COLO829 (cell line): ENCODE data around the gene FAM227B.
A peak's percentile ranks its signal among the peaks of the same experiment; 100 is the strongest.
"Not testable (repeated sequence)": the region's sequence is repeated elsewhere in the genome, so short reads cannot be mapped to it uniquely, and the experiment has no call there.

Experiments used
- DNase-seq: peaks from one replicate; pipeline ENCODE4 v3.0.0; 2012; ENCODE audit warnings: low spot score

The FAM227B gene

DNA sequence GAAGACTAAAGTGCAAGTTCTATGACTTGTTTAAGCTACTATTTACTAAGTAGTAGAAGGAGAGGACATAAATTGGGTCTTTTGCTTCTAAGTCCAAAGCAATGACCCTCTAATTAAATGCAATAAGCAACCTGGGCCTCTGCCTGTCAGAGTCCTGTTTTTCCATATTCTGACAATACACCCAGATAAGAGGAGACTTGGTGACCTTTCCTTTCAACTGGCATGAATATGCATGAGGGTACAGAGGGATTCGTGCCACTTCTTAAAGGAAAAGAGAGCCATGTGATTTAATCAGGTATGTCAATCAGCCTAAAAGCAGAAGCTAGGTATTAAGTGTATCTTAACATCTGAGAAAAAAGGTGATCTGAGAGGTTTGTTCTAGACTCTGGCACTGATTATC, 248.3 kb downstream of the FAM227B start:
- DNase-seq = no peak

GRCh38 chr15:49370782-49371181, 249.8 kb downstream of the FAM227B start:
- DNase-seq = no peak

DNA sequence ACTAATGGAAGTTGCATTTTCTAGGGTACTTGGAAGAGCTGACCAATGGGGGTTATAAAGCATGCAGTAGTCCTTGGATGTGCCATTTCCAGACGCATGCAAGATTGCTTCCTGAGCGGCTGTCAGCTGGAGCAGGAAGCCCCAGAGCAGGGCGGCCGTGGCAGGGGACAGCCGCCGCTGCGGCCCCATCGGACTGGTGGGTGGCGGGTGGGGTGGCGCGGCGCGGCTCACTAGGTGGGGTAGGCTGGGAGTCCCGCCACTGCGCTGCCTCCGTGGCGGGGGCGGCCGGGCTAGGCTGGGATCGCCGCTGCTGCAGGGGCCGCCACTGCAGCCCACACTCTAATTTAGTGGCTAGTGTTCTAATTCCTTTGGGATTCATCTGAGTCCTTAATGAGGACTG, 254.1 kb downstream of the FAM227B start:
- no peak for DNase-seq

DNA sequence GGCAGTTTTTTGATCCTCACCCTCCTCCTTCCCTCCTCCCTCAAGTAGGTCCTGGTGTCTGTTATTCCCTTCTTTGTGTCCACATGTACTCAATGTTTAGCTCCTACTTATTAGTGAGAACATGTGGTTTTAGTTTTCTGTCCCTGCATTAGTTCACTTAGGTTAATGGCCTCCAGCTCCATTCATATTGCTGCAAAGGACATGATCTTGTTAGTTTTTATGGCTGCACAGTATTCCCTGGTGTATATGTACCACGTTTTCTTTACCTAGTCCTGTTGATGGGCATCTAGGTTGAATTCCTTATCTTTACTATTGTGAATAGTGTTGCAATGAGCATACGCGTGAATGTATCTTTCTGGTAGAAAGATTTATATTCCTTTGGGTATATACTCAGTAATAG, 259.2 kb downstream of the FAM227B start:
- no peak for DNase-seq

DNA sequence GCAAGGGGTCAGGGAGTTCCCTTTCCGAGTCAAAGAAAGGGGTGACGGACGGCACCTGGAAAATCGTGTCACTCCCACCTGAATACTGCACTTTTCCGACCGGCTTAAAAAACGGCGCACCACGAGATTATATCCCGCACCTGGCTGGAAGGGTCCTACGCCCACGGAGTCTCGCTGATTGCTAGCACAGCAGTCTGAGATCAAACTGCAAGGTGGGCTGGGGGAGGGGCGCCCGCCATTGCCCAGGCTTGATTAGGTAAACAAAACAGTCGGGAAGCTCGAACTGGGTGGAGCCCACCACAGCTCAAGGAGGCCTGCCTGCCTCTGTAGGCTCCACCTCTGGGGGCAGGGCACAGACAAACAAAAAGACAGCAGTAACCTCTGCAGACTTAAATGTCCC, 266.2 kb downstream of the FAM227B start:
- not testable (repeated sequence) for DNase-seq

GRCh38 chr15:49343546-49343945, 277.1 kb downstream of the FAM227B start:
- peak; percentile 14 for DNase-seq

DNA sequence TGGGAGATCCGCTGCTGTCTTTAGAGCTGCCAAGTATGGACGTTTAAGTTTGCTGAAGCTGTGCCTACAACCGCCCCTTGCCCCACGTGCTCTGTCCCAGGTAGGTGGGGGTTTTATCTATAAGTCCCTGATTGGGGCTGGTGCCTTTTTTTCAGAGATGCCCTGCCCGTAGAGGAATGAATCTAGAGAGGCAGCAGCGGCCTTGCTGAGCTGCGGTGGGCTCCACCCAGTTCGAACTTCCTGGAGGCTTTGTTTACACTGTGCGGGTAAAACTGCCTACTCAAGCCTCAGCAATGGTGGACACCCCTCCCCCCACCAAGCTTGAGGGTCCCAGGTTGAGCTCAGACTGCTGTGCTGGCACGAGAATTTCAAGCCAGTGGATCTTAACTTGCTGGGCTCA, 281.0 kb downstream of the FAM227B start:
- DNase-seq = no peak

DNA sequence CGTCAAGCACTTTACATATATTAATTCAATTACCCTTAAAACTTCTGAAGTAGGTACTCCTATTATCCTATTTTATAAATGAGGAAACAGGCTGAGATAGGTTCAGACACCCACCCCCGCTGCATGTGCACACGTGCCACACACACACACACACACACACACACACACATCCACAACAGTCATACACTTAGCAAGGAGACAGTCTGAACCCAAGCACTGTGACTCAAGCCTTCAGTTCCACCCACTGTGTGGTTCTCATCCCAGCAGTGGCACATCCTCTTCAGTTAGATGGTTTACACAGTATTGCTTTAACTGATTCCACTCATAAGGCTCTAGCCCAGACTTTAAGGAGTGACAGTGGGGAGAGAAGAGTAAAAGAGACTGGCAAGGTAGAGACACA, 288.7 kb downstream of the FAM227B start:
- DNase-seq = no peak

DNA sequence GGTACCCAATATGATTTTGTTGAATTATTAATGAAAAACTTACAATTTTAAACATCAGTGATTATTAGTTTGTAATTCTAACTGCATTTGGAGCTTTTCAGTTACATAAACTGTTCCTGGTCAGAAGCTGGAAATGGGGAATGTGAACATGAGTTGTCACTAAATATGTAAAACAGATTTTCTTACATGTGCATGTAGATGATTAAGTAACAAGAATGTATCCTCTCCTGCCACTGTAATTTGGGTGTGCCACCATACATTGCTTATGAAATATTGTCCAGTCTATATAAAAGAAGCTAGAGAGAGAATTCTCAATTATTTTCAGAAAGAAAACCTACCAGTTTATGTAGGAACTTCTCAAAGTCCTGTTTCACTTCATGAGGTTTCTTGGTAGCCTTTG, 289.2 kb downstream of the FAM227B start:
- DNase-seq = no peak

DNA sequence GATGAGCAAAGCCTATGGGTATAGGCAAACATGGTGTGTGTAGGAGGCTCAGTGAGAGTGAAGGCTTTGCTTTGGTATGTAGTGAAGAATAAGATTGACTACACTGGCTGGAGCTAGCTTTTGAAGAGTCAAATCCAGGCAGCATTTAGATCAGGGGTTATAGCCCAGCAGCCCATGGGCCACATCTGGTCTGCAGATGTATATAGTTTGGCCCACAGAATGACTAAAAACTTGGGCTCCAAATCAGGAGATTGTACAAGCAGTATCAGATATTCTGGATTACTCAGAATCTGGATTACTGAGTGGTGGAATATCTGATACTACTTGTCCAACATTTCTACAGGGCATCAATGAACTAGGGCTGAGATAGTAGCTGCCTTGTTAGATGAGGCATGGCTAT, 290.5 kb downstream of the FAM227B start:
- no peak for DNase-seq

DNA sequence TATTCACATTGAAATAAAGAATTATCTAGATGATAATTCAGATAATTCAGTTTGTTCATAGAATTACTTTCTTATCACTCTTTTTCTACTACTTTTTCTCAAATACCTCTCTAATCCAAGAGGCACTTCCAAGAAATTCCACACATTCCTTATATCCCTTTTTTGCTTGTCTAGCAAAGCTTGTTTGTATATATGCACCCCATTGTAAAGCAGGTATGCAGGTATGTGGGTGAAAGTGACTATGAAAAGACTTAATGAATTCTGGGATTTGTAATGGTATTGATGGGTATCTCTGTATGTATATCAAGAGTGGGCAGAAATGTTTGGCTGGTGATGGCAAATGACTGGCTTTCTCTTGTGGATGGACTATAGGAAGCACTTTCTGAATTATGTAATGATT, 291.7 kb downstream of the FAM227B start:
- DNase-seq = no peak

DNA sequence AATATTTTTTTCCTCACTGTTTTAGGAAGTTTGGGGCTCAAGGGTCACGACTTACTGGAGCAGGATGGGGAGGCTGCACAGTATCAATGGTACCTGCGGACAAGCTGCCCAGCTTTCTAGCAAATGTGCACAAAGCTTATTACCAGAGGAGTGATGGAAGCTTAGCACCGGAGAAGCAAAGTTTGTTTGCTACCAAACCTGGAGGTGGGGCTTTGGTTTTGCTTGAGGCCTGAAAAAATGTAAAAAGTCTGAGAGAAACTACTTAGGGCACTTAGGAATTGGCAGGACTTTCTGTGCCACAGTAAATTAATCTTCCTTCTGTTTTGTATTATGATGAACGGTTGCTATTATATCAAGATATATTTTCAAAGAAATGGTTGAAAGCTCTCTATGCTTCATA, 292.7 kb downstream of the FAM227B start:
- DNase-seq = no peak

GRCh38 chr15:49323207-49323606, 297.4 kb downstream of the FAM227B start:
- DNase-seq = no peak

- no peak for DNase-seq
Measured at GRCh38 chr15:49320351-49320750, 300.3 kb downstream of the FAM227B start.

- no peak for DNase-seq
Measured at GRCh38 chr15:49315391-49315823, 305.2 kb downstream of the FAM227B start.

DNA sequence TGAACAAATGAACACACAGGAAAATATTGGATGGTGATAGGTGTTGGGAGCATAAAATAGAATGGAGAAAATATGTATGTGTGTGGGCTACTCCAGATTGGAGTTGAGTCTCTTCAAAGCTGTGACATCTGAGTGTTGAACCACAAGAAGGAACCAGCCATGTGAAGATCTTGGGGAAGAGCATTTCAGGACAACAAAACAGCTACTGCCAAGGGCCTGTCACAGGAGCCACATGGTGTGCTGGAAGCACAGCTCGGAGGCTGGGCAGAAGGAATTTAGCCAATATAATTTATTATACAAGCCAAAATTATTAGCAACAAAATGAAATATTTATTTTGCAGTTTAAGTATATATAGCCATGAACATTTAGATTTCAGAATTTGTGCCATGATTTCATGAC, 305.9 kb downstream of the FAM227B start:
- no peak for DNase-seq

- no peak for DNase-seq
Measured at GRCh38 chr15:49313650-49314049, 307.0 kb downstream of the FAM227B start.

DNA sequence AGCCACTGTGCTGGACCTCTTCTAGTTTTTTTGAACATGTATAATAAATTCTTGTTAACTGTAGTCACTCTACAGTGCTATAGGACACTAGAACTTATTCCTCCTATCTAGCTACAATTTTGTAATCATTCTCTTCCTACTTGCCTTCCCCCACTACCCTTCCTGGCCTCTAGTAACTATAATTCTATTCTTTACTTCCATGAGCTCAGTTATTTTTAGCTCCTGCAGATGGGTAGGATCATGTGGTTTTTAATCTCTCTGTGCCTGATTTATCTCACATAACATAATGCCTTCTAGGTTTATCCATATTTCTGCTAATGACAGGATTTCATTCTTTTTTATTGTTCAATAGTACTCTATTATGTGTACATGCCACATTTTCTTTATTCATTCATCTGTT, 310.7 kb downstream of the FAM227B start:
- peak; percentile 2 for DNase-seq

GRCh38 chr15:49308686-49309085, 311.9 kb downstream of the FAM227B start:
- DNase-seq = no peak

GRCh38 chr15:49306551-49306950, 314.1 kb downstream of the FAM227B start:
- DNase-seq = no peak

GRCh38 chr15:49303003-49303402, 317.6 kb downstream of the FAM227B start:
- DNase-seq = no peak

GRCh38 chr15:49301562-49301961, 319.1 kb downstream of the FAM227B start:
- no peak for DNase-seq

DNA sequence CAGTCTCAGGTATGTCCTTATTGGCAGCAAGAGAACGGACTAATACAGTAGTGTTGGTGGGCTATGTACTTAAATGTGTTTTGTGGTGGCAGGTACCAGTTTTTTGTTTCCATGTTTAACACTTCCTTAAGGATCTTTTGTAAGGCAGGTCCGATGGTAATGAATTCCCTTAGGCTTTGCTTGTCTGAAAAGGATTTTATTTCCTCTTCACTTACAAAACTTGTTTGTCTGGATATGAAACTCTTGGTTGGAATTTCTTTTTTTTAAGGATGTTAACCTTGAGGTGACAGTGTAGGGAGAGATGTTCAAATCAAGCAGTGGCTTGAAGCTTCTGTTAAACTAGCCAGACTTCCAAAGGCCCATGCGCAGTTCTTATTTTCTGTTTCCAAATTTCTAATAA, 319.8 kb downstream of the FAM227B start:
- DNase-seq = no peak

DNA sequence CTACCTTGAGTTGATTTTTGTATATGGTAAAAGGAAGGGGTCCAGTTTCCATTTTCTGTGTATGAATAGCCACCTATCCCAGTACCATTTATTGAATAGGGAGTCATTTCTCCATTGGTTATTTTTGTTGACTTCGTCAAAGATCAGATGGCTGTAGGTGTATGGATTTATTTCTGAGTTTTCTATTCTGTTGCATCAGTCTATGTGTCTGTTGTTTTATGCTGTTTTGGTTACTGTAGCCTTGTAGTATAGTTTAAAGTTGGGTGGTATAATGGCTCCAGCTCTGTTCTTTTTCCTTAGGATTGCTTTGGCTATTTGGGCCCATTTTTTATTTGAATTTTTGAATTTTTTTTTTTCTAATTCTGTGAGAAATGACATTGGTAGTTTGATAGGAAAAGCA, 323.0 kb downstream of the FAM227B start:
- DNase-seq = no peak

GRCh38 chr15:49296258-49296657, 324.4 kb downstream of the FAM227B start:
- no peak for DNase-seq
